Uterus (tissue), 2 donors: ENCODE data around the gene SERINC2.

ENCODE experiments used
- POLR2A ChIP-seq, 2 donors: fragments of 450-650 bp; IDR thresholded peaks; one replicate each; pipeline ENCODE4 v1.6.1; 2016; ENCODE audit warnings: antibody characterized with exemption in 2 of 2, mild to moderate bottlenecking in 1 of 2, moderate library complexity in 1 of 2
- TF ChIP-seq, protein P1 (sequence below), 4 experiments: fragments of 200-600 bp in 2 of 4; fragments of 450-650 bp in 2 of 4; sonication (generic) in 2 of 4; IDR thresholded peaks; one replicate each; pipeline ENCODE4 v1.5.1; 2016 to 2019; ENCODE audit warnings: antibody characterized with exemption in 4 of 4, mild to moderate bottlenecking in 2 of 4, moderate library complexity in 1 of 4

DNA sequence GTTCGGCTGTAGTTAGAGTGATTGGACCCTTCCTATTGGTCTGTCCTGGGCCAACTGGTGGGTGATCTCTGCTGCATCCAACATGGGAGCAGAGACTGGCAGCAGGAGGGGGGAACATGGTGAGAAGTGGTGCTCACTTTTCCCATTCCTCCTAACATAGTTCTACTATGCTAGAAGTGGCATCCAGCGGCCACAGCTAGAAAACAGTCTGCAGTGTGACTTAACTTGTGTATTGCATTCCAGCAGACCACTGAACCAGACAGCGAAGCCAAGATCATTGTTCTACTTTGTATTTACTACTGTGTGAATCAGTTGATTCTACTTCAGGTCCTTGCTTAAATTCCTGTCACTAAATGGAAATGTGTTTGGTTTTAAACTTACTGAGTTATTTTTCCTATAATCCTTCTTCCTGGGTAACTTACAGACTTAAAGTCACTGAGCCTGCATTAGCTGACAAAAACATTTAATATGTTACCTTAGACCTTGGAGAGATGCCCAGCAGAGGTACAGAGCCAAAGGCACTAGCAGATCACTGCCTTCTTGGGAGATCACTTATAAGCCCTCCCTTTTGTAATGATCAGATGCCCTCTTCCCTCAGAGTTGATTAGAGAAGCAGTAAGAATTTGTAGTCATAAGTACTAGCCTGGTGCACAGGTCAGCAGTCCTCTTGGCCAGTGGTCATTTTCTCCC lies 48.3 kb upstream of the SERINC2 start:
- TF ChIP-seq, protein P1, sequence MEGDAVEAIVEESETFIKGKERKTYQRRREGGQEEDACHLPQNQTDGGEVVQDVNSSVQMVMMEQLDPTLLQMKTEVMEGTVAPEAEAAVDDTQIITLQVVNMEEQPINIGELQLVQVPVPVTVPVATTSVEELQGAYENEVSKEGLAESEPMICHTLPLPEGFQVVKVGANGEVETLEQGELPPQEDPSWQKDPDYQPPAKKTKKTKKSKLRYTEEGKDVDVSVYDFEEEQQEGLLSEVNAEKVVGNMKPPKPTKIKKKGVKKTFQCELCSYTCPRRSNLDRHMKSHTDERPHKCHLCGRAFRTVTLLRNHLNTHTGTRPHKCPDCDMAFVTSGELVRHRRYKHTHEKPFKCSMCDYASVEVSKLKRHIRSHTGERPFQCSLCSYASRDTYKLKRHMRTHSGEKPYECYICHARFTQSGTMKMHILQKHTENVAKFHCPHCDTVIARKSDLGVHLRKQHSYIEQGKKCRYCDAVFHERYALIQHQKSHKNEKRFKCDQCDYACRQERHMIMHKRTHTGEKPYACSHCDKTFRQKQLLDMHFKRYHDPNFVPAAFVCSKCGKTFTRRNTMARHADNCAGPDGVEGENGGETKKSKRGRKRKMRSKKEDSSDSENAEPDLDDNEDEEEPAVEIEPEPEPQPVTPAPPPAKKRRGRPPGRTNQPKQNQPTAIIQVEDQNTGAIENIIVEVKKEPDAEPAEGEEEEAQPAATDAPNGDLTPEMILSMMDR (IDR thresholded peaks at IDR 0.05): no peak
- no peak for TF ChIP-seq POLR2A (IDR thresholded peaks at IDR 0.05)
